ENCODE results near the gene FAT2. TPM values are rescaled to one million over a fixed set of nuclear protein-coding genes. Genes with fewer than 3 reads are reported as not detected.

FAT2 gene
- polyA plus RNA-seq, 3 donors, result not detected

- no peak for DNase-seq
- Histone ChIP-seq H3K4me3 (replicated peaks in 1 of 3; ENCODE audit: low read depth in 2 of 3, low read length in 3 of 3) (no peak overlapping the region), H2AFZ (ENCODE audit: insufficient read depth, low read depth, low read length, poor library complexity, severe bottlenecking) (no peak overlapping the region), H3K79me2 (ENCODE audit: insufficient read depth, low read length) (no peaks in the 10 kb centered on the region), H3K9ac (ENCODE audit: insufficient read depth, low read length, poor library complexity, severe bottlenecking) (no peak overlapping the region), H3K4me1 (ENCODE audit: control insufficient read depth in 1 of 2, insufficient read depth in 2 of 2, low read length in 2 of 2) (no peaks in the 10 kb centered on the region), H3K27ac (ENCODE audit: low read depth in 1 of 2, low read length in 2 of 2) (no peak overlapping the region), H4K20me1 (ENCODE audit: insufficient read depth, low read length) (no peaks in the 10 kb centered on the region), H3K36me3 (replicated peaks in 1 of 2; ENCODE audit: control insufficient read depth in 1 of 2, insufficient read depth in 2 of 2, low read length in 2 of 2) (no peaks in the 10 kb centered on the region), H3K27me3 (ENCODE audit: control insufficient read depth in 2 of 2, insufficient read depth in 2 of 2, low read length in 2 of 2) (no peaks in the 10 kb centered on the region), H3K4me2 (replicated peaks; ENCODE audit: extremely low read depth, low read length, poor library complexity, severe bottlenecking) (no peak overlapping the region), H3K9me3 (replicated peaks in 1 of 2; ENCODE audit: control insufficient read depth in 1 of 2, insufficient read depth in 1 of 2, low read length in 2 of 2) (no peaks in the 10 kb centered on the region)
- H3K27ac Mint-ChIP-seq, result no peak overlapping the region
- no peak for TF ChIP-seq CTCF (IDR thresholded peaks at IDR 0.05)
- peaks cover 0 to 2% (median 1%) of the 10 kb centered on the region in 3 donors for H3K27me3 Mint-ChIP-seq (ENCODE audit: low read depth in 3 of 3)
- H3K4me1 Mint-ChIP-seq, result peaks cover 6% of the 10 kb centered on the region
- intact Hi-C loops (cut with micrococcal nuclease), result no loop called here
- H3K36me3 Mint-ChIP-seq, result no peaks in the 10 kb centered on the region
- H3K4me3 Mint-ChIP-seq, result no peak overlapping the region
- H3K9me3 Mint-ChIP-seq, result no peaks in the 10 kb centered on the region
- 92% methylated on average over 13 of the region's 14 CpGs for WGBS (ENCODE audit: insufficient coverage)
Measured at GRCh38 chr5:151584057-151584937, 6.8 kb downstream of the FAT2 start.

GRCh38 chr5:151581812-151582583, 9.1 kb downstream of the FAT2 start:
- Histone ChIP-seq H3K27ac (ENCODE audit: low read depth in 1 of 2, low read length in 2 of 2) (no peak overlapping the region), H3K4me3 (replicated peaks in 1 of 3; ENCODE audit: low read depth in 2 of 3, low read length in 3 of 3) (no peak overlapping the region), H3K4me1 (ENCODE audit: control insufficient read depth in 1 of 2, insufficient read depth in 2 of 2, low read length in 2 of 2) (peaks cover 20% of the 10 kb centered on the region in 2 donors), H4K20me1 (ENCODE audit: insufficient read depth, low read length) (no peaks in the 10 kb centered on the region), H3K27me3 (ENCODE audit: control insufficient read depth in 2 of 2, insufficient read depth in 2 of 2, low read length in 2 of 2) (no peaks in the 10 kb centered on the region), H3K36me3 (replicated peaks in 1 of 2; ENCODE audit: control insufficient read depth in 1 of 2, insufficient read depth in 2 of 2, low read length in 2 of 2) (no peaks in the 10 kb centered on the region), H3K9me3 (replicated peaks in 1 of 2; ENCODE audit: control insufficient read depth in 1 of 2, insufficient read depth in 1 of 2, low read length in 2 of 2) (no peaks in the 10 kb centered on the region), H3K79me2 (ENCODE audit: insufficient read depth, low read length) (no peaks in the 10 kb centered on the region), H2AFZ (ENCODE audit: insufficient read depth, low read depth, low read length, poor library complexity, severe bottlenecking) (no peak overlapping the region), H3K9ac (ENCODE audit: insufficient read depth, low read length, poor library complexity, severe bottlenecking) (no peak overlapping the region), H3K4me2 (replicated peaks; ENCODE audit: extremely low read depth, low read length, poor library complexity, severe bottlenecking) (no peak overlapping the region)
- Mint-ChIP-seq H3K4me3 (no peak overlapping the region), H3K36me3 (no peaks in the 10 kb centered on the region), H3K27ac (no peak overlapping the region), H3K9me3 (no peaks in the 10 kb centered on the region), H3K27me3 (ENCODE audit: low read depth in 3 of 3) (peaks cover 0 to 2% (median 1%) of the 10 kb centered on the region in 3 donors), H3K4me1 (peaks cover 22% of the 10 kb centered on the region)
- intact Hi-C loops (cut with micrococcal nuclease), result no loop called here
- no peak for DNase-seq
- WGBS (ENCODE audit: insufficient coverage), result 77% methylated on average over 4 of the region's 6 CpGs
- no peak for TF ChIP-seq CTCF (IDR thresholded peaks at IDR 0.05)
